GM21737 (cell line): Measurements from ENCODE around the gene IL10RA.
"Not testable (repeated sequence)": the region's sequence is repeated elsewhere in the genome, so short reads cannot be mapped to it uniquely, and the experiment has no call there.

Experiments
- ATAC-seq: cut with Tn5 transposase; IDR thresholded peaks from one replicate; pipeline ENCODE4 v1.9.1; 2021; ENCODE audit warnings: mild to moderate bottlenecking, moderate library complexity; ENCODE audit not compliant: unreplicated experiment

IL10RA gene

GRCh38 chr11:117960406-117960805, 25.8 kb upstream of the IL10RA start:
- no peak for ATAC-seq

GRCh38 chr11:117961896-117962295, 24.3 kb upstream of the IL10RA start:
- ATAC-seq, result no peak

GRCh38 chr11:117962826-117963225, 23.4 kb upstream of the IL10RA start:
- ATAC-seq, result no peak

GRCh38 chr11:117966908-117967307, 19.3 kb upstream of the IL10RA start:
- no peak for ATAC-seq

- ATAC-seq, result no peak
Measured at GRCh38 chr11:117969160-117969991, 16.8 kb upstream of the IL10RA start.

- ATAC-seq, result no peak
Measured at GRCh38 chr11:117970400-117971024, 15.7 kb upstream of the IL10RA start.

- ATAC-seq, result no peak
Measured at GRCh38 chr11:117972044-117972443, 14.2 kb upstream of the IL10RA start.

- no peak for ATAC-seq
Measured at GRCh38 chr11:117972629-117973502, 13.3 kb upstream of the IL10RA start.

GRCh38 chr11:117973503-117973860, 12.7 kb upstream of the IL10RA start:
- ATAC-seq, result no peak

- ATAC-seq, result no peak
Measured at GRCh38 chr11:117976445-117976844, 9.7 kb upstream of the IL10RA start.

GRCh38 chr11:117977029-117977428, 9.2 kb upstream of the IL10RA start:
- no peak for ATAC-seq

GRCh38 chr11:117977612-117978264, 8.5 kb upstream of the IL10RA start:
- not testable (repeated sequence) for ATAC-seq

GRCh38 chr11:117978291-117978910, 7.8 kb upstream of the IL10RA start:
- ATAC-seq, result not testable (repeated sequence)

GRCh38 chr11:117978991-117979390, 7.2 kb upstream of the IL10RA start:
- ATAC-seq, result no peak

GRCh38 chr11:117979481-117980211, 6.5 kb upstream of the IL10RA start:
- ATAC-seq, result no peak

- ATAC-seq, result no peak
Measured at GRCh38 chr11:117980280-117980679, 5.9 kb upstream of the IL10RA start.

- ATAC-seq, result no peak
Measured at GRCh38 chr11:117980720-117981119, 5.5 kb upstream of the IL10RA start.

GRCh38 chr11:117983163-117983475, 3.1 kb upstream of the IL10RA start:
- no peak for ATAC-seq

GRCh38 chr11:117984476-117984875, 1.7 kb upstream of the IL10RA start:
- ATAC-seq, result no peak

GRCh38 chr11:117986981-117987574, 884 bp downstream of the IL10RA start:
- peak; percentile 42 for ATAC-seq
